A549 treated with AZD9567 at 1 μM for 4 hours (cell line): ENCODE measurements around the gene GPR179. TPM values are rescaled to one million over a fixed set of nuclear protein-coding genes. Genes with fewer than 3 reads are reported as not detected.

Source experiments
- total RNA-seq: library from RNA; stranded (reverse); fragments of 200-300 nt; extraction: Qiagen RNA extraction; gene quantifications from 5 replicates; pipeline ENCODE4 v1.2.3, GENCODE V29; 2022; ENCODE audit not compliant: insufficient read depth

GPR179 gene, protein sequence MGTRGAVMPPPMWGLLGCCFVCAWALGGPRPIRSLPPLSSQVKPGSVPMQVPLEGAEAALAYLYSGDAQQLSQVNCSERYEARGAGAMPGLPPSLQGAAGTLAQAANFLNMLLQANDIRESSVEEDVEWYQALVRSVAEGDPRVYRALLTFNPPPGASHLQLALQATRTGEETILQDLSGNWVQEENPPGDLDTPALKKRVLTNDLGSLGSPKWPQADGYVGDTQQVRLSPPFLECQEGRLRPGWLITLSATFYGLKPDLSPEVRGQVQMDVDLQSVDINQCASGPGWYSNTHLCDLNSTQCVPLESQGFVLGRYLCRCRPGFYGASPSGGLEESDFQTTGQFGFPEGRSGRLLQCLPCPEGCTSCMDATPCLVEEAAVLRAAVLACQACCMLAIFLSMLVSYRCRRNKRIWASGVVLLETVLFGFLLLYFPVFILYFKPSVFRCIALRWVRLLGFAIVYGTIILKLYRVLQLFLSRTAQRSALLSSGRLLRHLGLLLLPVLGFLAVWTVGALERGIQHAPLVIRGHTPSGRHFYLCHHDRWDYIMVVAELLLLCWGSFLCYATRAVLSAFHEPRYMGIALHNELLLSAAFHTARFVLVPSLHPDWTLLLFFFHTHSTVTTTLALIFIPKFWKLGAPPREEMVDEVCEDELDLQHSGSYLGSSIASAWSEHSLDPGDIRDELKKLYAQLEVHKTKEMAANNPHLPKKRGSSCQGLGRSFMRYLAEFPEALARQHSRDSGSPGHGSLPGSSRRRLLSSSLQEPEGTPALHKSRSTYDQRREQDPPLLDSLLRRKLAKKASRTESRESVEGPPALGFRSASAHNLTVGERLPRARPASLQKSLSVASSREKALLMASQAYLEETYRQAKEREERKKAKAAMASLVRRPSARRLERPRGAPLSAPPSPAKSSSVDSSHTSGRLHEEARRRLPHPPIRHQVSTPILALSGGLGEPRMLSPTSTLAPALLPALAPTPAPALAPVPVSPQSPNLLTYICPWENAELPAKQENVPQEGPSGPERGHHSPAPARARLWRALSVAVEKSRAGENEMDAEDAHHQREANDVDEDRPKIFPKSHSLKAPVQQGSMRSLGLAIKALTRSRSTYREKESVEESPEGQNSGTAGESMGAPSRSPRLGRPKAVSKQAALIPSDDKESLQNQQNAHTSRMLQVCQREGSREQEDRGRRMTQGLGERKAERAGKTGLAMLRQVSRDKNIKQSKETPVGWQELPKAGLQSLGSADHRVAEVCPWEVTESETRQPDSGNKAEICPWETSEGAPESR (N-terminal part only)
- total RNA-seq = 0.03 to 0.05 TPM (median 0.05 TPM) in 4 of 5 replicates, not detected in the other

DNA sequence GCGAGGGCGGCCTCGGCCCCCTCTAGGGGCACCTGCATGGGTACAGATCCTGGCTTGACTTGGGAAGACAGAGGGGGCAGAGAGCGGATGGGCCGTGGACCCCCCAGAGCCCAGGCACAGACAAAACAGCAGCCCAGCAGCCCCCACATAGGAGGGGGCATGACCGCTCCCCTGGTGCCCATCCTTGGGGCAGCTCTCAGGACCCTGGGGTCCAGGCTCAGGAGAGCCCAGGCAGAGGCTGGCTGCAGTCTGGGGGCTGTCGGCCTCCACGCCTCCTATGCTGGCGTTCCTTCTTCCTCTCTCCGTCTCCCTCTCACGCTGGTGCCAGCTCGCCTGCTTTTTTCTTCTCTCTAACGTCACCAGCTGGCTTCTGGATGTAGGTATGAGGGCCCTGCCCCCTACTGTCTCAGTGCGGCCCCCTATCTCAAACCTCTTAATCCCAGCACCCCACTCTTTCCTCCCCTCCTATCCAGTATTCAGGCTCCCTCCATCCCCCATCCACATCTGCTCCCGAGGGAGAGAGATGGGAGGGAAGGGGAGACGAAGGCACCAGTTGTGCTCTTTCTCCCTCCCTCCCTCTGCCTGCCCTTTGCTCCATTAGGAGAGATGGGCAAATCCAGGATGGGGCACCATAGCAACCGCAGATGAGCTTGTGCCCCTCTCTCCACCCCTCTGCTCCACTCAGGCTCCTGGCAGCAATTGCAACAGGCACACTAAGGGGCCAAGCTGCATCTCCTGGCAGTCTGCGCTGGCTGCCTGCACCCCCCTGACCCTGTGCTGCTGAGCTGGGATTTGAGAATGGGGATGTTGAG, at the start of gene GPR179:
GPR179 (minus strand) TSS at position 349 of the 812 bp plus-strand sequence; CDS start at position 182, 167 bp downstream.

DNA sequence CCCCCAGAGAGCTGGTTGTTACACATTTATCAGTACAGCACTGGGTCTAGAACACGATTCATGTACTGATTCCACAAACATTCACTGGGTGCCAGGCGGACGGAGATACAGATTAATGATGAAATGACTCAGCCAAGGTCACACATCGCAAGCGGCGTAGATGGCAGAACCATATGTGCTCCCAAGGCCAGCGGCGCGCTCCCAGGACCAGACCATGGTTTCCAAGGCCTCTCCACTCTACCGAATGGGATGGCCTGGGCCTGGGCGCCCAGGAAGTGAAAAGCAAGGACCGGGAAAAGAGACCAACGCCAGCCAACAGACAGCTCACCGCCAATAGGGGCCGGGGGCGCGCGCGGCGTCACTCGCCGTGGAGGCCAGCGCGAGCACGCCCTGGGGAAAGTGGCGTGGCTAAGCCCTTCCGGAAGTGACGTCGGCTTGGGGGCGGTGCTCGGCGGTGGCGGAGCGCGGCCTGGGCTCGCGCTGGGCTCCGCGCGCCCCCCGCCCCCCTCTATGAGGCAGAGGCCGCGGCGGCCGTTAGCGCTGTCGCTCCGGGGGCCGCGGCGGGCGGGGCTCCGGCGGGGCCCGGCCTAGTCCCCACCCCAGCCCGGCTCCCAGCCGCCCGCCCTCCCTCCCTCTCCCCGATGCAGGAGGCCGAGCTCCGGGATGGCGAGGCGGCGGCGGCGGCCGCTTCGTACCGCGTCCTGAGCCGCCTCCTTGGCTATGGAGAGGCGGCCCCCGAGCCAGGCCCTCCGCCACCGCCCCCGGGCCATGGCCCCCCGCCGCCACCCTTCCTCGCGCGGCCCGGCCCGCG, 7.9 kb upstream of the GPR179 start, which contains the start of gene SOCS7:
SOCS7 (plus strand) TSS at position 433 of the 811 bp plus-strand sequence; CDS start at position 642, 209 bp downstream.

DNA sequence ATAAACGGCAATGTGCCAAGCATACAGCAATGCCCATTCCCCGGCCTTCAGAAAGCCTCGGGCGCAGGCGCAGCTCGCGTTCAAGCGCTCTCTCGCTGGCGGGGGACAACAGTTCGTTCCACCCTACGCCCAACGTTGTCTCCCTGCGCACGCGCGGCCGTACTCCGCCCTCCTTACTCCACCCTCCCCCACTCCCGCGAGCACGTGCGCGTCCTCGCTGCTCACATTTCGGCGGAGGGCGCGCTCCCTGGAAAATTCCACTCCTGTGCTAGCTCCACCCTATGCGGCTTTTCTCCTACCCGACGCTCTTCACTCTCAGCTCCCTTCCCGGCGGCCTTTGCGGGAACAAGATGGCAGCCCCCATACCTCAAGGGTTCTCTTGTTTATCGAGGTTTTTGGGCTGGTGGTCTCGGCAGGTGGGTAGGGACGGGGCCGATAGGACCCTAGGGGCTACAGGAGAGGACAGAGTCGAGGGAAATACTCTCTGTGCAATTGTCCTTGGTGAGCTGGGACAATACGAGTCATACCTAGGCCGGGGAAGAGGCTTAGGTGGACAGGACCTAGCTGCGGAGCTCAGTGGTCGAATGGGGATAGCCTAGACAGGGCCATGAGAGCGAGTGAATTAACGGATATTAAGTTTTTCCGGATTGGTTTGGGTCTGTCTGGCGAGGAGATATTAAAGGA, 46.8 kb downstream of the GPR179 start, which contains the start of gene MRPL45:
MRPL45 (plus strand) TSS at position 335 of the 684 bp plus-strand sequence; CDS start at position 351, 16 bp downstream.

Other genes with a start within 250 kb of the GPR179 start
- 0.08 TPM in 1 of 5 replicates, not detected in the others for gene TBC1D3E, start 216.0 kb downstream of the GPR179 start, total RNA-seq
- gene TBC1D3, start 151.4 kb downstream of the GPR179 start, total RNA-seq = not detected in 5 replicates
- 57.6 to 65.9 TPM (median 58.6 TPM) in 5 replicates for gene MRPL45, start 46.8 kb downstream of the GPR179 start, total RNA-seq
- 12.6 to 21.2 TPM (median 16.2 TPM) in 5 replicates for gene SOCS7, start 7.9 kb upstream of the GPR179 start, total RNA-seq
- gene ARHGAP23, start 84.5 kb upstream of the GPR179 start, total RNA-seq = 40.5 to 56.8 TPM (median 54.6 TPM) in 5 replicates